WTC11 (cell line): ENCODE measurements around the gene TMEM272.

Source experiments
- CREM ChIP-seq: sonication (generic); formaldehyde crosslinking; IDR thresholded peaks from 2 replicates; pipeline ENCODE4 v1.8.1; 2022; ENCODE audit warnings: mild to moderate bottlenecking, missing genetic modification reagents, moderate library complexity
- CTCF ChIP-seq: fragments of 200-600 bp; IDR thresholded peaks from 2 replicates; pipeline ENCODE4 v1.8.0; 2022; ENCODE audit warnings: antibody characterized with exemption
- JUN ChIP-seq: sonication (generic); formaldehyde crosslinking; IDR thresholded peaks from 2 replicates; pipeline ENCODE4 v1.8.0; 2023; ENCODE audit warnings: mild to moderate bottlenecking, missing genetic modification reagents
- RELA ChIP-seq: sonication (generic); formaldehyde crosslinking; IDR thresholded peaks from 2 replicates; pipeline ENCODE4 v1.8.1; 2022; ENCODE audit warnings: missing genetic modification reagents, mild to moderate bottlenecking, borderline replicate concordance
- ZSCAN18 ChIP-seq: fragments of 250-450 bp; sonication (Bioruptor Pico); IDR thresholded peaks from 2 replicates; pipeline ENCODE4 v2.1.2; 2022; ENCODE audit warnings: mild to moderate bottlenecking, moderate library complexity

DNA sequence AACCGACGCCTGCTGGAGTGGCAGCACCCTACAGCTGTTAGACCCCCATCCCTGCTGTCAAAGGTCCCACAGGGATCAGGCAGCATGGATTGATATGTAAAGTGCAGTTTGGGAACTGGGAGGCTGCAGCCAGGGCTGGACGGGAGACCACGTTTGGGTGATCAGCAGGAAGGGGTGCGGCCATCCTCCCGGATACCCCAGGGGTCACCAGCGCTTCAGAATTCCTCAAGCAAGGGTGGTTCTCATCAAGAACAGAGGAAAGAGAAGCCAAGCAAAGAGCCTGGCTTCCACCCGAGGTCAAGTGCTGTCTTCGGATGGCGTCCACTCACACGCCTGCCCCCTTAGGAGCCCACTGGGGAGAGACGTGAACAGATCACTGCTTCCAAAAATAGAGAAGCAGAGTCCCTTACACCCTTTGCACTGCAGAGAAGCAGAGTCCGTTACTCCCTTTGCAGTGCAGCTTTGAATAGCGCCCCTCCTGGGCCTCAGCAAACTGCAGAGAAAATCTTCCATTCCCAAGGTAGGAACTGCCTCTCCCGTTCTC is 76.5 kb downstream of the TMEM272 start:
- TF ChIP-seq JUN, result no peak
- TF ChIP-seq ZSCAN18 (CRISPR knock-in tag), result no peak
- TF ChIP-seq CTCF, result 0 out of 2 replicates have a peak, but pooled peaks have one; percentile 24
- TF ChIP-seq RELA, result no peak
- no peak for TF ChIP-seq CREM (CRISPR knock-in tag)
